GM12891 (cell line): ENCODE data around the gene TBXAS1.
A peak's percentile ranks its signal among the peaks of the same experiment; 100 is the strongest.

Source experiments
- DNase-seq: peaks from one replicate; pipeline ENCODE4 v3.0.0; 2011; ENCODE audit warnings: low spot score; ENCODE audit not compliant: insufficient read length
- FAIRE-seq: peaks from 2 replicates; lab custom pipeline; 2011; peaks lifted over from hg19 to GRCh38; lab: Jason Lieb, UNC
- PAX5 ChIP-seq: IDR thresholded peaks from 2 replicates; pipeline ENCODE4 v1.6.1; 2011; ENCODE audit warnings: low read length, moderate library complexity, mild to moderate bottlenecking; ENCODE audit not compliant: insufficient read depth, severe bottlenecking
- POLR2A ChIP-seq: IDR thresholded peaks from 2 replicates; pipeline ENCODE4 v1.6.1; 2011; ENCODE audit warnings: low read depth, low read length, control low read depth
- POLR2AphosphoS5 ChIP-seq: IDR thresholded peaks from 2 replicates; pipeline ENCODE4 v1.6.1; 2011; ENCODE audit warnings: low read depth, low read length, control low read depth
- POU2F2 ChIP-seq: IDR thresholded peaks from 2 replicates; pipeline ENCODE4 v1.6.1; 2011; ENCODE audit warnings: low read depth, mild to moderate bottlenecking, control low read depth, low read length, moderate library complexity
- SPI1 ChIP-seq: IDR thresholded peaks from 2 replicates; pipeline ENCODE4 v1.6.1; 2011; ENCODE audit warnings: low read depth, low read length, control low read depth
- TAF1 ChIP-seq: IDR thresholded peaks from 2 replicates; pipeline ENCODE4 v1.6.1; 2011; ENCODE audit warnings: low read depth, low read length, control low read depth

TBXAS1 gene

GRCh38 chr7:139940866-139941265 lies 111.8 kb downstream of the TBXAS1 start:
- FAIRE-seq: no peak
- DNase-seq: no peak
- no peak for TF ChIP-seq TAF1
- no peak for TF ChIP-seq POU2F2
- no peak for TF ChIP-seq POLR2A
- no peak for TF ChIP-seq PAX5

GRCh38 chr7:139941421-139941820 lies 112.4 kb downstream of the TBXAS1 start:
- DNase-seq (no peak), FAIRE-seq (no peak)
- TF ChIP-seq TAF1 (no peak), PAX5 (no peak), POLR2AphosphoS5 (no peak), POU2F2 (no peak), POLR2A (no peak), SPI1 (no peak)

- DNase-seq: no peak
- no peak for FAIRE-seq
- TF ChIP-seq TAF1 (no peak), PAX5 (no peak), POLR2AphosphoS5 (no peak), POU2F2 (no peak), POLR2A (no peak), SPI1 (no peak)
Measured at GRCh38 chr7:139941866-139942265, 112.8 kb downstream of the TBXAS1 start.

- no peak for TF ChIP-seq SPI1
- TF ChIP-seq POLR2A: no peak
- TF ChIP-seq TAF1: no peak
- TF ChIP-seq POU2F2: no peak
- TF ChIP-seq PAX5: no peak
- no peak for TF ChIP-seq POLR2AphosphoS5
- DNase-seq (no peak), FAIRE-seq (no peak)
Measured at GRCh38 chr7:139942636-139943035, 113.6 kb downstream of the TBXAS1 start.

- DNase-seq (no peak), FAIRE-seq (peak; percentile 16)
- TF ChIP-seq SPI1: no peak
- no peak for TF ChIP-seq TAF1
- no peak for TF ChIP-seq POLR2AphosphoS5
- no peak for TF ChIP-seq POLR2A
- TF ChIP-seq PAX5: no peak
- TF ChIP-seq POU2F2: no peak
Measured at GRCh38 chr7:139943401-139943800, 114.3 kb downstream of the TBXAS1 start.

- no peak for TF ChIP-seq POLR2A
- TF ChIP-seq POLR2AphosphoS5: no peak
- no peak for TF ChIP-seq SPI1
- no peak for TF ChIP-seq TAF1
- TF ChIP-seq POU2F2: no peak
- TF ChIP-seq PAX5: no peak
- no peak for FAIRE-seq
Measured at GRCh38 chr7:139944248-139944647, 115.2 kb downstream of the TBXAS1 start.

GRCh38 chr7:139946533-139946932 lies 117.5 kb downstream of the TBXAS1 start:
- DNase-seq: no peak
- no peak for FAIRE-seq
- TF ChIP-seq POLR2AphosphoS5: no peak
- TF ChIP-seq POU2F2: no peak
- no peak for TF ChIP-seq TAF1

More at GRCh38 chr7:139944248-139944647, 115.2 kb downstream of the TBXAS1 start:
- no peak for DNase-seq

GRCh38 chr7:139947021-139947420 lies 118.0 kb downstream of the TBXAS1 start:
- TF ChIP-seq POU2F2 (no peak), POLR2AphosphoS5 (no peak), SPI1 (no peak), PAX5 (no peak), TAF1 (no peak), POLR2A (no peak)
- FAIRE-seq (no peak), DNase-seq (no peak)

GRCh38 chr7:139948167-139948566 lies 119.1 kb downstream of the TBXAS1 start:
- no peak for DNase-seq
- no peak for FAIRE-seq
- TF ChIP-seq POU2F2: no peak
- no peak for TF ChIP-seq PAX5
- TF ChIP-seq POLR2AphosphoS5: no peak
- no peak for TF ChIP-seq TAF1
- TF ChIP-seq SPI1: no peak
- TF ChIP-seq POLR2A: no peak

- no peak for TF ChIP-seq TAF1
- TF ChIP-seq SPI1: no peak
- no peak for TF ChIP-seq POU2F2
- no peak for TF ChIP-seq POLR2A
- TF ChIP-seq PAX5: no peak
- no peak for TF ChIP-seq POLR2AphosphoS5
- FAIRE-seq: no peak
- DNase-seq: no peak
Measured at GRCh38 chr7:139948587-139949335, 119.7 kb downstream of the TBXAS1 start.
